Skeletal muscle tissue (tissue), 4 donors: ENCODE data around the gene KCNMB2. TPM values are rescaled to one million over a fixed set of nuclear protein-coding genes. Genes with fewer than 3 reads are reported as not detected.
"Not testable (repeated sequence)": the region's sequence is repeated elsewhere in the genome, so short reads cannot be mapped to it uniquely, and the experiment has no call there.

ENCODE experiments used
- H3K27ac ChIP-seq: one replicate; pipeline ENCODE4 v1.7.0; 2013; ENCODE audit warnings: mild to moderate bottlenecking, low read depth, low read length, inconsistent platforms
- H3K27me3 ChIP-seq, 3 donors: one replicate each; pipeline ENCODE4 v1.7.0; 2013; ENCODE audit warnings: low read length in 3 of 3; ENCODE audit not compliant: control insufficient read depth in 3 of 3, insufficient read depth in 3 of 3
- H3K36me3 ChIP-seq, 3 donors: one replicate each; pipeline ENCODE4 v1.7.0; 2013; ENCODE audit warnings: low read length in 3 of 3; ENCODE audit not compliant: control insufficient read depth in 3 of 3, insufficient read depth in 3 of 3
- H3K4me1 ChIP-seq, 3 donors: one replicate each; pipeline ENCODE4 v1.7.0; 2013; ENCODE audit warnings: low read length in 3 of 3, mild to moderate bottlenecking in 3 of 3; ENCODE audit not compliant: control insufficient read depth in 3 of 3, insufficient read depth in 3 of 3
- H3K4me3 ChIP-seq, 3 donors: one replicate each; pipeline ENCODE4 v1.7.0; 2013; ENCODE audit warnings: low read length in 3 of 3
- H3K9ac ChIP-seq, 3 donors: one replicate each; pipeline ENCODE4 v1.7.0; 2013; ENCODE audit warnings: low read length in 3 of 3, mild to moderate bottlenecking in 3 of 3, moderate library complexity in 2 of 3, low read depth in 1 of 3
- H3K9me3 ChIP-seq, 3 donors: one replicate each; pipeline ENCODE4 v1.7.0; 2013; ENCODE audit warnings: low read length in 3 of 3; ENCODE audit not compliant: control insufficient read depth in 3 of 3
- total RNA-seq: library from RNA; depleted of rRNA; stranded (reverse); fragments of >200 nt; gene quantifications from one replicate; pipeline ENCODE4 v1.2.3, GENCODE V29; 2014
- donor health status: Osteomylitis.

The KCNMB2 gene
- total RNA-seq, 1 donor from 2014 or later, result 11.5 TPM

DNA sequence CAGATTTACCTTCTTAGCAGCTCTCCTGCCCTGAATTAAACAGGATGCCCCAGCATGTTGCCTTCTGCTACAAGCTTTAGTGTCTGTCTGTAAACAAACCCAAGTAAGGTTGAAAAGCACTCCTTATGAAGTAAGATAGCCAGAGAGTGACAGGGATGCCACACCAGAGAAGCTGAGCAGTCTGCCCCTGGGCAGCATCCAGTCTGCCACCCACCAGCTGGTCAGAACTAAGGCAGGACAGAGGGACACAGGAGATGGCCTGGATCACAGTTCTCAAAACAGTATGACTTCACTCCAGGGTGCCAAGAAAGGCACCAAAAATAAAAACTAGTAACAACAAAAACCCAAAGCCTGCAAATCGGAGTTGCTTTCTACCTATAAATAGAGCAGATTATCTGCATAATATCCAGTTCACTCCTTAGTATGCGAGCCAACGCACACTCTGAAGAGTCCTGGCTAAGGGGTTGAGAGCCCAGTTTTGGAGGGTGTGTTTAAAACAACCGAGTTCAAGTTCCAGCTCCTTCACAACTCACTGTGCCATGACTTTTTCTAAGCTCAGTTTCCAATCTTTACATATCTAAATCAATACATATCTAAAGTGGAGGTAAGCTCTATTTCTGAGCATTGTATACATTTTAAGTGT, 198.9 kb downstream of the KCNMB2 start:
- peaks cover 0 to 2% (median 0%) of the 10 kb centered on the region in 3 donors for H3K4me1 ChIP-seq
- no peaks in the 10 kb centered on the region for H3K27me3 ChIP-seq
- H3K9me3 ChIP-seq, result no peaks in the 10 kb centered on the region
- H3K9ac ChIP-seq, result no peak overlapping the region
- no peak overlapping the region for H3K27ac ChIP-seq
- no peaks in the 10 kb centered on the region for H3K36me3 ChIP-seq
- no peak overlapping the region for H3K4me3 ChIP-seq

DNA sequence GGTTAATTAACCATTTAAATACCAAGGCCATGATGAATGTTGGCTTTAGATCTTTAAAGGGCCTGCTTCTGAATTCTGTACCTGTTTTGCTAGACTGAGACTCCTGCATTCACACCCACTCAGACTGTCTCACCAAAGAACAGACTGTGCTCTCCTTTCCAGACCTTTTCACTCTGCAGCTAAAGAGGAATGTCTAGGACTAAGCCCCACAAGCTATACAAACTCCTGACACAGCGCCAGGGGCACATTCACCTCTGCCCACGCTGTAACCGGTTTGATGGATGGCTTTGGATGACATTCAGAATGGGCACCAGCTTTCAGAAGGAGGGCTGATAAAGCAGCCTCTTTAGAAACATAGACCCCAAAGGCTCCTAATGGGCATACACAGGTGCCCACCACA, 200.1 kb downstream of the KCNMB2 start:
- Histone ChIP-seq H3K9me3 (no peaks in the 10 kb centered on the region), H3K27ac (no peak overlapping the region), H3K36me3 (no peaks in the 10 kb centered on the region), H3K27me3 (no peaks in the 10 kb centered on the region), H3K4me3 (no peak overlapping the region), H3K4me1 (peaks cover 0 to 2% (median 0%) of the 10 kb centered on the region in 3 donors), H3K9ac (no peak overlapping the region)

DNA sequence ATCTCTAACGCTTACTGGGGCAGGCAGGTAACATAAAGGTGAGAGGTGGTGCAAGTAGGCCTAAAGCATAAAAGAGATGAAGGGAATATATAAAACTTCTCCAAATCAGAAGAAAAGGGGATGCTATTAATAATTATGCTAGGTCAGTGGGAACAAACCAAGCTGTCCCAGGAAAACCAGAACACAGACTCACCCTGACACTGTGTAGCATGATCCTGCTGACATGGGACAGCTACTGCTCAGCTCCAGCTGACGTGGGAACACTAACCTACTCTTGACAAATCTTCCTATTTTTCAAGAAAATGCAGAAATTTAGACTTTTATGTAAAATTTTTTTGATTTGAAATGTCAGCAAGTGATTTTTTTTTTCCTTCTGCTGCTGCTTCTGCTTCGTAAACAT, 203.5 kb downstream of the KCNMB2 start:
- Histone ChIP-seq H3K36me3 (no peaks in the 10 kb centered on the region), H3K9me3 (no peaks in the 10 kb centered on the region), H3K27ac (no peak overlapping the region), H3K4me1 (peaks cover 0 to 2% (median 0%) of the 10 kb centered on the region in 3 donors), H3K9ac (no peak overlapping the region), H3K27me3 (no peaks in the 10 kb centered on the region), H3K4me3 (no peak overlapping the region)

DNA sequence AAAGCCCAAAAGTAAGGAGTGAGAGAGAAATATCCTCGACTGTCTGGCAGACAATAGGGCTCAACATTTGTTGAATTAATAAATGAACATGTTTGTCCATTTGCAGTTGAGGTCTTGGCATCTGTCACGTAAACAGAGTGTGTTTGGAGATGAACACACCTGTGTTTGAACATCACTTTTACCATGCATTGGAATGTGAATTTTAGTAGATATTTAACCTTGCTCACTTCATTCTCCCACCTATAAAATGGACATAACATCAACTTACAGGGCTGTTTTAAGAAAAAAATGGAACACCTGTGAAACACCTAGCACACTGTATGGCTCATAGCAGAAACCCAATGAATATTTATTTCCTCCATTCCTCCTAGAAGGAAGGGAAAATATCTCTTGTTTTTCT, 204.8 kb downstream of the KCNMB2 start:
- no peak overlapping the region for H3K4me3 ChIP-seq
- H3K27ac ChIP-seq, result no peak overlapping the region
- no peak overlapping the region for H3K9ac ChIP-seq
- no peaks in the 10 kb centered on the region for H3K36me3 ChIP-seq
- H3K9me3 ChIP-seq, result no peaks in the 10 kb centered on the region
- no peaks in the 10 kb centered on the region for H3K4me1 ChIP-seq
- no peaks in the 10 kb centered on the region for H3K27me3 ChIP-seq

DNA sequence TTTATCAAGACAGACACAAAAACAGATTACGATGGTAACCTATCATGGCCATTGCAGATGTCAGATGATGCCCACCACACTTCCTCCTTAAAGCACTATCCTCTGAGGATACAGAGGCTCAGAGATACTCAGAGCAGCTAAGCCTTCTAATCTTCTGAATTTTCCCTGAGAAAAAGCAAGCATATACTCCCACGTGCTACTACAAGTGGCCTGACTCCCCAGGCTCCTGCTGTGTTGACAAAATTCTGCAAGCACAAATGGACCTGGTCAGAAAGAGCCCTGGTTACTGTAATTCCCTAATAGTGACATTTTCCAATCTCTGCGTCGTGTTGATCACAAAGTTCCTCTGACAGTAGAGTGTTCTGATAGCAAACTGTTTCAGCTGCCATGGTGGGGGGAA, 207.1 kb downstream of the KCNMB2 start:
- Histone ChIP-seq H3K27ac (no peak overlapping the region), H3K9ac (no peak overlapping the region), H3K27me3 (no peaks in the 10 kb centered on the region), H3K4me1 (no peaks in the 10 kb centered on the region), H3K36me3 (no peaks in the 10 kb centered on the region), H3K4me3 (no peak overlapping the region), H3K9me3 (no peaks in the 10 kb centered on the region)

DNA sequence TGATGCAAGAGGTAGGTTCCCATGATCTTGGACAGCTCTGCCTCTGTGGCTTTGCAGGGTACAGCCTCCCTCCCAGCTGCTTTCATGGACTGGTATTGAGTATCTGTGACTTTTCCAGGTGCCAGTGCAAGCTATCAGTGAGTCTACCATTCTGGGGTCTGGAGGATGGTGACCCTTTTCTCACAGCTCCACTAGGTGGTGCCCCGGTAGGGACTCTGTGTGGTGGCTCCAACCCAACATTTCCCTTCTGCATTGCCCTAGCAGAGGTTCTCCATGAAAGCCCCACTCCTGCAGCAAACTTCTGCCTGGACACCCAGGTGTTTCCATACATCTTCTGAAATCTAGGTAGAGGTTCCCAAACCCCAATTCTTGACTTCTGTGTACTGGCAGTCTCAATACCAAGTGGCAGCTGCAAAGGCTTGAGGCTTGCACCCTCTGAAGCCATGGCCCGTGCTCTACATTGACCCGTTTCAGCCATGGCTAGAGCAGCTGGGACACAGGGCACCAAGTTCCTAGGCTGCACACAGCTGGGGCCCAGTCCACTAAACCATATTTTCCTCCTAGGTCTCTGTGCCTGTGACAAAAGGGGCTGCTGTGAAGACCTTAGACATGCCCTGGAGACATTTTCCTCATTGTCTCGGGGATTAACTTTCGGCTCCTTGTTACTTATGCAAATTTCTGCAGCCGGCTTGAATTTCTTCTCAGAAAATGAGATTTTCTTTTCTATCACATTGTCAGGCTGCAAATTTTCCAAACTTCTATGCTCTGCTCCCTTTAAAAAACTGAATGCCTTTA, 209.8 kb downstream of the KCNMB2 start:
- H3K4me3 ChIP-seq, H3K4me1 ChIP-seq, H3K9me3 ChIP-seq, H3K9ac ChIP-seq, H3K27ac ChIP-seq, H3K27me3 ChIP-seq, H3K36me3 ChIP-seq: not testable (repeated sequence)

DNA sequence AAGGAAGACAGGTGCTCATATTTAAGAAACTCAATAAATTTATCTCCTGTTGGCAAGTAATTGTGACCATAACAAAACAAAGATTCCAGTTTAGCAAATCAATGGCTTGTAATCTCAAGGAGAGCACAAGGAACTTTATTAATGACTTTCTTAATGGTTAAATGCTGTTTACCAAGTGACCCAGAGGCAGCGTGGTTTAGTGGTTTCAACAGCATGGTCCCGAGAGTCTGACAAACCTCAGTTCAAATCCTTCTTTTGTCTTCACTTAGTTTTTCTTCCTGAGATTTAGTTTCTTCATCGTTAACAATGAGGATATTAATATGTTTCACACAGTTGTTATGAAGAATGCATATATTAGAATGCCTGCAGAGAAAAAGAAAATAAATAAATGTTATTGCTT, 212.6 kb downstream of the KCNMB2 start:
- no peak overlapping the region for H3K27ac ChIP-seq
- no peaks in the 10 kb centered on the region for H3K27me3 ChIP-seq
- no peaks in the 10 kb centered on the region for H3K9me3 ChIP-seq
- no peaks in the 10 kb centered on the region for H3K36me3 ChIP-seq
- no peak overlapping the region for H3K4me3 ChIP-seq
- H3K4me1 ChIP-seq, result no peaks in the 10 kb centered on the region
- no peak overlapping the region for H3K9ac ChIP-seq

DNA sequence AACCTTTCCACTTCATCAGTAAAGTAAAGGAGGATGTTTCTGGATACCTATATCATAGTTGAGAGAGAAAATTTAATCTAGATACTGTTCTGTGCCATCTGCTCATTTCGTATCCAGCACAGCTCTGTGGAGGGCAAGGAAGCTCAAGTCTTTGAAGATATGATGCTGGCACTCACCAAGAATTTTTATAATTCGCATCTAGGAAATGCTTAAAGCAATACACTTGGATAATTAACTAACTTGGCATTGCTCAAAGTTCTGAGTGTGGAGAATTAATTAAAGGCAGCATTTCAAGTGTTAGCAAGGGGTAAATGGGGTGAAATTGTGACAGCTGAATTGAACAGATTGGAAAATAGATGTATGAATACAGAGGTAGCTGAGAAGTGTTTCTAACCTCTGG, 213.2 kb downstream of the KCNMB2 start:
- Histone ChIP-seq H3K27me3 (no peaks in the 10 kb centered on the region), H3K4me1 (no peaks in the 10 kb centered on the region), H3K36me3 (no peaks in the 10 kb centered on the region), H3K4me3 (no peak overlapping the region), H3K27ac (no peak overlapping the region), H3K9me3 (no peaks in the 10 kb centered on the region), H3K9ac (no peak overlapping the region)

DNA sequence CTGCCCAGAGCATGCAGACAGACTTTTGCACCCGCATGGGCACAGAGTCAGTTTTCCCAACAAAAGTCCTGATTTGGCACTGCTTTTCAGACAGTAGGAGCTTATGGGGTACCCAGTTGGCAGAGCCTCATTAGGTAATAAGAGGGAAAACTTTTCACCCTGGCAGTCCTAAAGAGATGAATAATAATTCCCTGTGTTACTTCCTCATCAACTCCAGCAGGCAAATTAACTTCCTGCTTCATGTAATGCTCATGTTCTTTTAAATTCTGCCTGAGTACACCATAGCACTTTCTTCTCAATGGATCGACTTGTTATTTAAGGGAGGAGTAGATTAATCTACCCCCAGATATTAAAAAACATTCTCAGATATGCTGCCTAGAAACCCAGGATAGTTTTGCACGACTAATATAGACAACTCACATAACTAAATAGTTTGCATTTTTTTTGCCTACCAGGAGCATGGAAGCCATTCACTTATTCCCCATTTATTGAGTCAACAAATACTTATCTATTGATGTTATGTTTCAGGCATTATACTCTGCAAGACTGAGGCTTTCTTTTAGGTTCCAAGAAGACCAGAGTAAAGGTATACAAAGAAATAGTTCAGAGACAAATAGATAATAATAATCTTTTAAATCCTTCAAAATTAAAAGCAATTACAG, 214.5 kb downstream of the KCNMB2 start:
- Histone ChIP-seq H3K4me3 (no peak overlapping the region), H3K27ac (no peak overlapping the region), H3K36me3 (no peaks in the 10 kb centered on the region), H3K9me3 (no peaks in the 10 kb centered on the region), H3K4me1 (no peaks in the 10 kb centered on the region), H3K27me3 (no peaks in the 10 kb centered on the region), H3K9ac (no peak overlapping the region)

DNA sequence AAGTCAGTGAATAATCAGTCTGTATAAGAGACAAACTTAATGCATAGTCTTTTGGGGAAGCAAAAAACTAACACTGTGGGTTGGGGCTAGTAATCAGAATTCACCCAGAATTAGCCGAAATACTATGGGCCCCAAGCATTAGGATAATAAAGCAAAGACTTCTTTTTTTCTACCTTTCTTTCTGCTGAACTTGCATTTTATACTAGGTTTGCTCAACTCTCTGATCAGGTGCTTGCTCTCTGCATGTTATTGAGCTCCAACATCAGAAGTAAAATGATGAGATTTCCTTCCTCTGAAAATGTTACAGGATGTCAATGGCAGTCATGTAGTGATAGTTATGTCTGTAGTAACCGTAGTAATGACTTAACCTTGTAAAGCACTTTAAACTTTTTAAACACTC, 216.6 kb downstream of the KCNMB2 start:
- H3K27me3 ChIP-seq, result no peaks in the 10 kb centered on the region
- no peaks in the 10 kb centered on the region for H3K4me1 ChIP-seq
- H3K36me3 ChIP-seq, result no peaks in the 10 kb centered on the region
- no peak overlapping the region for H3K4me3 ChIP-seq
- no peak overlapping the region for H3K9ac ChIP-seq
- H3K27ac ChIP-seq, result no peak overlapping the region
- H3K9me3 ChIP-seq, result no peaks in the 10 kb centered on the region
